Calu3 (cell line): ENCODE data around the gene APOBEC3G. TPM values are rescaled to one million over a fixed set of nuclear protein-coding genes. Genes with fewer than 3 reads are reported as not detected.

ENCODE experiments used
- BruUV-seq: library from RNA; stranded (reverse); fragments of 400-500 nt; replicated peaks from 2 replicates; lab custom pipeline; 2021; lab: Mats Ljungman, UMichigan
- CTCF ChIA-PET: fragments of 300-600 bp; sonication (Branson Sonifier 250); formaldehyde crosslinking; loops from one replicate; lab custom pipeline; 2022; ENCODE audit warnings: antibody characterized with exemption; lab: Charles Lee
- DNase-seq: peaks from one replicate; pipeline ENCODE4 v3.0.0; 2022
- H3K27ac Mint-ChIP-seq: one replicate; pipeline ENCODE4 v1.8.0; 2022; ENCODE audit warnings: mixed read lengths; ENCODE audit not compliant: unreplicated experiment
- H3K27me3 Mint-ChIP-seq: one replicate; pipeline ENCODE4 v1.8.0; 2022; ENCODE audit warnings: mixed read lengths; ENCODE audit not compliant: unreplicated experiment
- H3K36me3 Mint-ChIP-seq: one replicate; pipeline ENCODE4 v1.8.0; 2022; ENCODE audit warnings: mild to moderate bottlenecking, moderate library complexity, mixed read lengths; ENCODE audit not compliant: insufficient read depth, unreplicated experiment
- H3K4me1 Mint-ChIP-seq: one replicate; pipeline ENCODE4 v1.8.0; 2022; ENCODE audit warnings: mild to moderate bottlenecking, low read depth, mixed read lengths; ENCODE audit not compliant: unreplicated experiment
- H3K4me3 Mint-ChIP-seq: one replicate; pipeline ENCODE4 v1.8.0; 2022; ENCODE audit warnings: mild to moderate bottlenecking, low read depth, moderate library complexity, mixed read lengths; ENCODE audit not compliant: unreplicated experiment
- H3K9me3 Mint-ChIP-seq: one replicate; pipeline ENCODE4 v1.8.0; 2022; ENCODE audit warnings: low read depth, mixed read lengths; ENCODE audit not compliant: unreplicated experiment
- intact Hi-C: fragments of 100-400 bp; cut with micrococcal nuclease; formaldehyde crosslinking; loops from one replicate; pipeline ENCODE4 v1.10.0; 2022; ENCODE audit not compliant: unreplicated experiment
- total RNA-seq: library from RNA; stranded (reverse); gene quantifications from 2 replicates; pipeline ENCODE4 v1.2.3, GENCODE V29; 2022
- TF ChIP-seq, protein P1 (sequence below): fragments of 200-600 bp; IDR thresholded peaks from one replicate; pipeline ENCODE4 v1.8.0; 2022; ENCODE audit warnings: antibody characterized with exemption; ENCODE audit not compliant: unreplicated experiment

The APOBEC3G gene
- total RNA-seq, 1 experiment from 2014 or later = 12.3 TPM

DNA sequence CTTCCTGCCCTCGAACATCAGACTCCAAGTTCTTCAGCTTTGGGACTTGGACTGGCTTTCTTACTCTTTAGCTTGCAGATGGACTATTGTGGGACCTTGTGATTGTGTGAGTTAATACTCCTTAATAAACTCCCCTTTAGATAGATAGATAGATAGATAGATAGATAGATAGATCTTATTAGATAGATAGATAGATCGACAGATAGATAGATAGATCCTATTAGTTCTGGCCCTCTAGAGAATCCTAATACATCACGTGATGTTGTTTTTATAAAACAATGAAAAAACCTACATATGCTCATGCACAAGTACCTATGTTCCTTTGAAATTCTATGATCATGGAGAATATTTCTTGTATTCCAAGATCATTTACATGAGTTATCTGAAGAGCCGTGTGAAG is 43.9 kb downstream of the APOBEC3G start:
- Mint-ChIP-seq H3K27me3 (no peaks in the 10 kb centered on the region), H3K9me3 (no peaks in the 10 kb centered on the region), H3K36me3 (no peaks in the 10 kb centered on the region), H3K27ac (no peak overlapping the region), H3K4me1 (peaks cover 21% of the 10 kb centered on the region), H3K4me3 (no peak overlapping the region)
- intact Hi-C loops = no loop called here
- no TSS peak for BruUV-seq
- TF ChIP-seq, protein P1, sequence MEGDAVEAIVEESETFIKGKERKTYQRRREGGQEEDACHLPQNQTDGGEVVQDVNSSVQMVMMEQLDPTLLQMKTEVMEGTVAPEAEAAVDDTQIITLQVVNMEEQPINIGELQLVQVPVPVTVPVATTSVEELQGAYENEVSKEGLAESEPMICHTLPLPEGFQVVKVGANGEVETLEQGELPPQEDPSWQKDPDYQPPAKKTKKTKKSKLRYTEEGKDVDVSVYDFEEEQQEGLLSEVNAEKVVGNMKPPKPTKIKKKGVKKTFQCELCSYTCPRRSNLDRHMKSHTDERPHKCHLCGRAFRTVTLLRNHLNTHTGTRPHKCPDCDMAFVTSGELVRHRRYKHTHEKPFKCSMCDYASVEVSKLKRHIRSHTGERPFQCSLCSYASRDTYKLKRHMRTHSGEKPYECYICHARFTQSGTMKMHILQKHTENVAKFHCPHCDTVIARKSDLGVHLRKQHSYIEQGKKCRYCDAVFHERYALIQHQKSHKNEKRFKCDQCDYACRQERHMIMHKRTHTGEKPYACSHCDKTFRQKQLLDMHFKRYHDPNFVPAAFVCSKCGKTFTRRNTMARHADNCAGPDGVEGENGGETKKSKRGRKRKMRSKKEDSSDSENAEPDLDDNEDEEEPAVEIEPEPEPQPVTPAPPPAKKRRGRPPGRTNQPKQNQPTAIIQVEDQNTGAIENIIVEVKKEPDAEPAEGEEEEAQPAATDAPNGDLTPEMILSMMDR = no peak
- DNase-seq = no peak
- CTCF ChIA-PET = no interaction called here

- intact Hi-C loops = loop anchor here (2.0 kb wide), 1 partner anchor 252 kb away; no protein-coding TSS in a partner anchor
- no peak for DNase-seq
- Mint-ChIP-seq H3K36me3 (no peaks in the 10 kb centered on the region), H3K4me3 (no peak overlapping the region), H3K4me1 (peaks cover 15% of the 10 kb centered on the region), H3K27me3 (no peaks in the 10 kb centered on the region), H3K9me3 (no peaks in the 10 kb centered on the region), H3K27ac (no peak overlapping the region)
- CTCF ChIA-PET = interaction anchor here (1.6 kb wide), 1 partner anchor 354 kb away, joined by 18 read pairs; no protein-coding TSS in a partner anchor
- BruUV-seq = no TSS peak
- TF ChIP-seq, protein P1 = no peak
Observed at GRCh38 chr22:39122772-39123470, 45.8 kb downstream of the APOBEC3G start.

GRCh38 chr22:39123751-39124581 is 46.9 kb downstream of the APOBEC3G start:
- H3K4me1 Mint-ChIP-seq = peaks cover 11% of the 10 kb centered on the region
- CTCF ChIA-PET = no interaction called here
- BruUV-seq = no TSS peak
- no peaks in the 10 kb centered on the region for H3K27me3 Mint-ChIP-seq
- no peak overlapping the region for H3K27ac Mint-ChIP-seq
- H3K36me3 Mint-ChIP-seq = peaks cover 6% of the 10 kb centered on the region
- H3K9me3 Mint-ChIP-seq = no peaks in the 10 kb centered on the region
- no peak overlapping the region for H3K4me3 Mint-ChIP-seq
- TF ChIP-seq, protein P1 = no peak
- intact Hi-C loops = loop anchor here (2.0 kb wide), 1 partner anchor 253 kb away; no protein-coding TSS in a partner anchor
- DNase-seq = no peak

DNA sequence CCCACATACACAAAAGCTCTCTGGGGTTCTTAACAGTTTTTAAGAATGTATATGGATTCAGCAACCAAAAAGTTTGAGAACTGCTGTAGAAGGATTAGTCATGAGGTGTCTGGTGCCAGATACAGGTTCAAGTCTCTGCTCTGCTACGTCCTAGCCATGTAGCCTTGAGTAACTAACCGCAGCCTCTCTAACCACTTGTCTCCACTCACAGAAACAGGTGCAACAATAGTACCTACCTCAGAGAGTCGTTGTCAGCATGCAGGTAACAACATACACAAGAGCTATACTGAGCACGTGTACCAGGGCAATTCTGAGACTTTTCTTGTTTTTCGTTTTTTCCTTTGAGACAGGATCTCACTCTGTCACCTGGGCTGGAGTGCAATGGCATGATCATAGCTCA is 48.5 kb downstream of the APOBEC3G start:
- intact Hi-C loops = no loop called here
- BruUV-seq = no TSS peak
- CTCF ChIA-PET = interaction anchor here (0.7 kb wide), 1 partner anchor 247 kb away, joined by 3 read pairs; no protein-coding TSS in a partner anchor

More for the DNA sequence above, 48.5 kb downstream of the APOBEC3G start:
- DNase-seq = no peak
- Mint-ChIP-seq H3K27me3 (no peaks in the 10 kb centered on the region), H3K27ac (no peak overlapping the region), H3K36me3 (peaks cover 14% of the 10 kb centered on the region), H3K4me3 (no peak overlapping the region), H3K9me3 (no peaks in the 10 kb centered on the region), H3K4me1 (peaks cover 11% of the 10 kb centered on the region)
- TF ChIP-seq, protein P1 = no peak
